ENCODE data around the gene TCF19.

DNA sequence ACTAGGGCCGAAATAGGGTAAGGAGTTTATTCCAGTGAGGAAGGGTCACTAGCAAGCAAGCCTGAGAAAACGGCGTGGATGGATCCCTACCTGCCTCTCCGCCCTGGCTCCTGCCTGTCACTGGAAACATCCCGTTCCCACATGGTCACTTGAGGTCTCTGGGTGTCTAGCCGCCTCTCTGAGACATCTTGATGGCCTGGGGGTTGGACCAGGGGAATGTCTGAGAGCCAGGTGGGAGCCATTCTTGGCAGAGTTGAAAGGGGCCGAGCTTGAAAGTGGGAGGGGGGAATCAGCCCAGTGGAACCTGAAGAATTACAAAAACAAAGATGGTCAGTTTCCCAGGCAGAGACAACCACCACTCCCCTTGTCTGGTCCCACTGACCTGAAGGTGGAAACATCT, 1.7 kb upstream of the TCF19 start:
- TF ChIP-seq POLR2A (IDR thresholded peaks at IDR 0.05): no peak
- TF ChIP-seq, protein P1, sequence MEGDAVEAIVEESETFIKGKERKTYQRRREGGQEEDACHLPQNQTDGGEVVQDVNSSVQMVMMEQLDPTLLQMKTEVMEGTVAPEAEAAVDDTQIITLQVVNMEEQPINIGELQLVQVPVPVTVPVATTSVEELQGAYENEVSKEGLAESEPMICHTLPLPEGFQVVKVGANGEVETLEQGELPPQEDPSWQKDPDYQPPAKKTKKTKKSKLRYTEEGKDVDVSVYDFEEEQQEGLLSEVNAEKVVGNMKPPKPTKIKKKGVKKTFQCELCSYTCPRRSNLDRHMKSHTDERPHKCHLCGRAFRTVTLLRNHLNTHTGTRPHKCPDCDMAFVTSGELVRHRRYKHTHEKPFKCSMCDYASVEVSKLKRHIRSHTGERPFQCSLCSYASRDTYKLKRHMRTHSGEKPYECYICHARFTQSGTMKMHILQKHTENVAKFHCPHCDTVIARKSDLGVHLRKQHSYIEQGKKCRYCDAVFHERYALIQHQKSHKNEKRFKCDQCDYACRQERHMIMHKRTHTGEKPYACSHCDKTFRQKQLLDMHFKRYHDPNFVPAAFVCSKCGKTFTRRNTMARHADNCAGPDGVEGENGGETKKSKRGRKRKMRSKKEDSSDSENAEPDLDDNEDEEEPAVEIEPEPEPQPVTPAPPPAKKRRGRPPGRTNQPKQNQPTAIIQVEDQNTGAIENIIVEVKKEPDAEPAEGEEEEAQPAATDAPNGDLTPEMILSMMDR (IDR thresholded peaks at IDR 0.05): no peak
